HepG2 (cell line): Measurements from ENCODE around the gene PGM2. TPM values are rescaled to one million over a fixed set of nuclear protein-coding genes. Genes with fewer than 3 reads are reported as not detected.

Experiments
- ARID2 ChIP-seq: sonication (generic); formaldehyde crosslinking; IDR thresholded peaks from 2 replicates; pipeline ENCODE4 v1.8.1; 2022; ENCODE audit warnings: mild to moderate bottlenecking, missing genetic modification reagents, borderline replicate concordance
- GABPB1 ChIP-seq: IDR thresholded peaks from 2 replicates; pipeline ENCODE4 v1.6.1; 2016; ENCODE audit warnings: mild to moderate bottlenecking, missing genetic modification reagents, moderate library complexity, missing compliant biosample characterization
- IKZF4 ChIP-seq: sonication (generic); formaldehyde crosslinking; IDR thresholded peaks from 2 replicates; pipeline ENCODE4 v1.5.1; 2020; ENCODE audit warnings: borderline replicate concordance, mild to moderate bottlenecking, low read depth, missing genetic modification reagents; ENCODE audit errors: not compliant biosample characterization
- IRX3 ChIP-seq: sonication (generic); formaldehyde crosslinking; IDR thresholded peaks from 2 replicates; pipeline ENCODE4 v1.8.1; 2023; ENCODE audit warnings: mild to moderate bottlenecking, low read depth, missing genetic modification reagents, borderline replicate concordance
- NFE2 ChIP-seq: sonication (generic); formaldehyde crosslinking; IDR thresholded peaks from 2 replicates; pipeline ENCODE4 v1.4.0; 2020; ENCODE audit warnings: missing genetic modification reagents
- NFYB ChIP-seq: sonication (generic); formaldehyde crosslinking; IDR thresholded peaks from 2 replicates; pipeline ENCODE4 v1.4.0; 2020; ENCODE audit warnings: missing genetic modification reagents
- NR0B2 ChIP-seq: sonication (generic); formaldehyde crosslinking; IDR thresholded peaks from 2 replicates; pipeline ENCODE4 v1.4.0; 2020; ENCODE audit warnings: mild to moderate bottlenecking, missing genetic modification reagents
- NR2F1 ChIP-seq, 2 experiments: fragments of 450-650 bp in 1 of 2; formaldehyde crosslinking in 1 of 2; IDR thresholded peaks; 2 replicates each; pipeline versions ENCODE4 v1.5.0 to v1.6.1; 2016 to 2020; ENCODE audit warnings: mild to moderate bottlenecking in 1 of 2, missing compliant biosample characterization in 1 of 2, missing genetic modification reagents in 1 of 2, moderate library complexity in 1 of 2
- RBM22 ChIP-seq: fragments of 200-400 bp; formaldehyde crosslinking; optimal IDR thresholded peaks from 2 replicates; pipeline ENCODE3; 2017; ENCODE audit warnings: mild to moderate bottlenecking, low read length, moderate library complexity
- SIX4 ChIP-seq: sonication (generic); formaldehyde crosslinking; IDR thresholded peaks from 2 replicates; pipeline ENCODE4 v1.4.0; 2020; ENCODE audit warnings: missing genetic modification reagents
- SMAD9 ChIP-seq: sonication (generic); formaldehyde crosslinking; IDR thresholded peaks from 2 replicates; pipeline ENCODE4 v1.5.1; 2020; ENCODE audit warnings: mild to moderate bottlenecking, missing genetic modification reagents
- SP4 ChIP-seq: sonication (generic); formaldehyde crosslinking; IDR thresholded peaks from 2 replicates; pipeline ENCODE4 v1.8.1; 2023; ENCODE audit warnings: mild to moderate bottlenecking, missing genetic modification reagents
- TGIF2 ChIP-seq: IDR thresholded peaks from 2 replicates; pipeline ENCODE4 v1.6.1; 2016; ENCODE audit warnings: control low read depth, missing compliant biosample characterization
- THAP7 ChIP-seq: sonication (generic); formaldehyde crosslinking; IDR thresholded peaks from 2 replicates; pipeline ENCODE4 v1.8.1; 2023; ENCODE audit warnings: mild to moderate bottlenecking, missing genetic modification reagents
- ZFP36L1 ChIP-seq: sonication (generic); formaldehyde crosslinking; IDR thresholded peaks from 2 replicates; pipeline ENCODE4 v1.8.0; 2022; ENCODE audit warnings: mild to moderate bottlenecking, missing genetic modification reagents, moderate library complexity
- ZNF567 ChIP-seq: sonication (generic); formaldehyde crosslinking; IDR thresholded peaks from 2 replicates; pipeline ENCODE4 v1.8.1; 2023; ENCODE audit warnings: mild to moderate bottlenecking, missing genetic modification reagents, borderline replicate concordance
- ZNF577 ChIP-seq: sonication (generic); formaldehyde crosslinking; IDR thresholded peaks from 2 replicates; pipeline ENCODE4 v1.4.0; 2020; ENCODE audit warnings: mild to moderate bottlenecking, low read depth, missing genetic modification reagents, borderline replicate concordance
- ZNF672 ChIP-seq: sonication (generic); formaldehyde crosslinking; IDR thresholded peaks from 2 replicates; pipeline ENCODE4 v1.8.1; 2022; ENCODE audit warnings: missing genetic modification reagents
- ZNF775 ChIP-seq: sonication (generic); formaldehyde crosslinking; IDR thresholded peaks from 2 replicates; pipeline ENCODE4 v1.4.0; 2020; ENCODE audit warnings: missing genetic modification reagents, mild to moderate bottlenecking, moderate library complexity, borderline replicate concordance
- ZNF777 ChIP-seq: sonication (generic); formaldehyde crosslinking; IDR thresholded peaks from 2 replicates; pipeline ENCODE4 v1.4.0; 2020; ENCODE audit warnings: missing genetic modification reagents
- ZSCAN25 ChIP-seq: sonication (generic); formaldehyde crosslinking; IDR thresholded peaks from 2 replicates; pipeline ENCODE4 v1.8.0; 2022; ENCODE audit warnings: mild to moderate bottlenecking, missing genetic modification reagents
- polyA plus RNA-seq, 8 experiments: library from polyadenylated mRNA; depleted of rRNA in 3 of 8; stranded (reverse) in 7 of 8; unstranded in 1 of 8; fragments of >200 nt; fragmentation: Illumina TruSeq in 4 of 8; extraction: Trizol in 4 of 8; gene quantifications; 2 replicates each; pipeline versions ENCODE4 v1.2.1 to v1.2.3, GENCODE V29; 2011 to 2016; ENCODE audit warnings: low read depth in 4 of 8, missing spikeins in 1 of 8, mixed read lengths in 1 of 8; ENCODE audit not compliant: insufficient read depth in 1 of 8
- total RNA-seq, 5 experiments: library from RNA; depleted of rRNA; stranded (reverse); fragments of >200 nt; fragmentation: Illumina TruSeq; extraction: Trizol; gene quantifications; 2 replicates each; pipeline ENCODE4 v1.2.3, GENCODE V29; 2016; ENCODE audit warnings: low read depth in 1 of 5
- TF ChIP-seq, protein P1 (sequence below): fragments of 450-650 bp; IDR thresholded peaks from 2 replicates; pipeline ENCODE4 v1.6.1; 2017
- TF ChIP-seq, protein P2 (sequence below): sonication (generic); IDR thresholded peaks from 2 replicates; pipeline ENCODE4 v1.6.1; 2016; ENCODE audit warnings: low read depth, borderline replicate concordance
- TF ChIP-seq, protein P3 (sequence below): sonication (generic); formaldehyde crosslinking; IDR thresholded peaks from 2 replicates; pipeline ENCODE4 v1.5.1; 2020; ENCODE audit warnings: mild to moderate bottlenecking, missing genetic modification reagents

PGM2 gene
- total and polyA plus RNA-seq, 2 of the 13 experiments (the other 11 are each of a cell fraction or from before 2014, with no cell fraction given): 14.6 to 36.9 TPM

DNA sequence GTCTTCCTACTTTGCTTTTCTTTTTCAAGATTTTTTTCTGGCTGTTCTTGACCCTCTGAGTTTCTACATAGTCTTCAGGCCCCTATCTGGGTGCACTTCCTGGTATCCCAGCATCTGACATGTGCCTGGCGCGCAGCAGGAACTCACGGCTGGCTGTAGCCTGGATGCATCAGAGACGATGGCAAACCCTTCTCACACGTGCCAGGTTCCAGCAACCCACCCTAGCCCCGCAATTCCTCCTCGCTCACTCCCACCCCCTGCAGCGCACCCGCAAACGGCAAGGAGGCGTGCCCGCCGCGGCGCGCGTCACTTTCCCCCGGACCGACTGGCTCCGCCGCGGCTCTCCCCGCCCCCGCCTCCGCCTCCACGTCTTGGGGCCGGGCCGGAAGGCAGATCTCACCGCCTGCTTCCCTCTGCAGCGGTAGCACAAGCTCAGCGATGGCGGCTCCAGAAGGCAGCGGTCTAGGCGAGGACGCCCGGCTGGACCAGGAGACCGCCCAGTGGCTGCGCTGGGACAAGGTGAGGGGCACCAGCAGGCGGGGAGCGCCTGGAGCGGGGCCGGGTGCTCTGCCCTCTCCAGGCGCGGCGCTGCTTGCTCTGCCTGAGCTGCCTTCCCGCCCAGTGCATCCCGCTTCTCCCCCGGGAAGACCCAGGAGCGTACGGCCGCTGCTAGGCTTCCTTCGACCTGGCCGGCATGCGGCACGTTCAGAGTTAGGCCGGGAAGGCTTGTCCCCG, at the start of gene PGM2 (continued):
- TF ChIP-seq, protein P1, sequence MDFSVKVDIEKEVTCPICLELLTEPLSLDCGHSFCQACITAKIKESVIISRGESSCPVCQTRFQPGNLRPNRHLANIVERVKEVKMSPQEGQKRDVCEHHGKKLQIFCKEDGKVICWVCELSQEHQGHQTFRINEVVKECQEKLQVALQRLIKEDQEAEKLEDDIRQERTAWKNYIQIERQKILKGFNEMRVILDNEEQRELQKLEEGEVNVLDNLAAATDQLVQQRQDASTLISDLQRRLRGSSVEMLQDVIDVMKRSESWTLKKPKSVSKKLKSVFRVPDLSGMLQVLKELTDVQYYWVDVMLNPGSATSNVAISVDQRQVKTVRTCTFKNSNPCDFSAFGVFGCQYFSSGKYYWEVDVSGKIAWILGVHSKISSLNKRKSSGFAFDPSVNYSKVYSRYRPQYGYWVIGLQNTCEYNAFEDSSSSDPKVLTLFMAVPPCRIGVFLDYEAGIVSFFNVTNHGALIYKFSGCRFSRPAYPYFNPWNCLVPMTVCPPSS: no peak
- TF ChIP-seq IRX3 (CRISPR knock-in tag): peak; percentile 71; the same call in 1 of the 2 replicates
- no peak for TF ChIP-seq ZNF672 (CRISPR knock-in tag)
- TF ChIP-seq NFE2 (CRISPR knock-in tag): no peak
- TF ChIP-seq ZNF567 (CRISPR knock-in tag): 0 out of 2 replicates have a peak, but pooled peaks have one; percentile 75
- peak; percentile 55; the same call in 1 of the 2 replicates for TF ChIP-seq NFYB (CRISPR knock-in tag)
- TF ChIP-seq RBM22: no peak
- TF ChIP-seq, protein P2, sequence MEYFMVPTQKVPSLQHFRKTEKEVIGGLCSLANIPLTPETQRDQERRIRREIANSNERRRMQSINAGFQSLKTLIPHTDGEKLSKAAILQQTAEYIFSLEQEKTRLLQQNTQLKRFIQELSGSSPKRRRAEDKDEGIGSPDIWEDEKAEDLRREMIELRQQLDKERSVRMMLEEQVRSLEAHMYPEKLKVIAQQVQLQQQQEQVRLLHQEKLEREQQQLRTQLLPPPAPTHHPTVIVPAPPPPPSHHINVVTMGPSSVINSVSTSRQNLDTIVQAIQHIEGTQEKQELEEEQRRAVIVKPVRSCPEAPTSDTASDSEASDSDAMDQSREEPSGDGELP: no peak
- TF ChIP-seq TGIF2 (CRISPR knock-in tag): no peak
- no peak for TF ChIP-seq NR2F1 (CRISPR knock-in tag; IDR thresholded peaks at IDR 0.05)
- TF ChIP-seq ZNF577 (CRISPR knock-in tag): no peak
- peak; percentile 65; the same call in 1 of the 2 replicates for TF ChIP-seq ZNF775
- TF ChIP-seq SP4: peak; percentile 79; the same call in 1 of the 2 replicates
- no peak; the same call in 1 of the 2 replicates for TF ChIP-seq ZNF777 (CRISPR knock-in tag)
- TF ChIP-seq, protein P3, sequence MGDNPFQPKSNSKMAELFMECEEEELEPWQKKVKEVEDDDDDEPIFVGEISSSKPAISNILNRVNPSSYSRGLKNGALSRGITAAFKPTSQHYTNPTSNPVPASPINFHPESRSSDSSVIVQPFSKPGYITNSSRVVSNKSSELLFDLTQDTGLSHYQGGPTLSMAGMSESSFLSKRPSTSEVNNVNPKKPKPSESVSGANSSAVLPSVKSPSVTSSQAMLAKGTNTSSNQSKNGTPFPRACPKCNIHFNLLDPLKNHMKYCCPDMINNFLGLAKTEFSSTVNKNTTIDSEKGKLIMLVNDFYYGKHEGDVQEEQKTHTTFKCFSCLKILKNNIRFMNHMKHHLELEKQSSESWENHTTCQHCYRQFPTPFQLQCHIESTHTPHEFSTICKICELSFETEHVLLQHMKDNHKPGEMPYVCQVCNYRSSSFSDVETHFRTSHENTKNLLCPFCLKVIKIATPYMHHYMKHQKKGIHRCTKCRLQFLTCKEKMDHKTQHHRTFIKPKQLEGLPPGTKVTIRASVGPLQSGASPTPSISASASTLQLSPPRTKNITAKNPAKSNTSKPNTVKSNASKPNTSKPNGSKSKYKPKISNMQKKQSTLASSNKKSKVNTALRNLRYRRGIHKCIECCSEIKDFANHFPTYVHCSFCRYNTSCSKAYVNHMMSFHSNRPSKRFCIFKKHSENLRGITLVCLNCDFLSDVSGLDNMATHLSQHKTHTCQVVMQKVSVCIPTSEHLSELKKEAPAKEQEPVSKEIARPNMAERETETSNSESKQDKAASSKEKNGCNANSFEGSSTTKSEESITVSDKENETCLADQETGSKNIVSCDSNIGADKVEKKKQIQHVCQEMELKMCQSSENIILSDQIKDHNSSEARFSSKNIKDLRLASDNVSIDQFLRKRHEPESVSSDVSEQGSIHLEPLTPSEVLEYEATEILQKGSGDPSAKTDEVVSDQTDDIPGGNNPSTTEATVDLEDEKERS (CRISPR knock-in tag): no peak
- no peak for TF ChIP-seq IKZF4 (CRISPR knock-in tag)
- TF ChIP-seq NR0B2 (CRISPR knock-in tag): peak; percentile 65; the same call in 1 of the 2 replicates
- TF ChIP-seq SIX4 (CRISPR knock-in tag): no peak
- TF ChIP-seq SMAD9: no peak
- TF ChIP-seq ARID2 (CRISPR knock-in tag): peak; percentile 89
- TF ChIP-seq ZFP36L1 (CRISPR knock-in tag): no peak
- TF ChIP-seq ZSCAN25 (CRISPR knock-in tag): peak; percentile 67; the same call in 1 of the 2 replicates
- peak; percentile 91 for TF ChIP-seq GABPB1
- TF ChIP-seq THAP7: no peak
